ENCODE data around the gene SOHLH1.

DNA sequence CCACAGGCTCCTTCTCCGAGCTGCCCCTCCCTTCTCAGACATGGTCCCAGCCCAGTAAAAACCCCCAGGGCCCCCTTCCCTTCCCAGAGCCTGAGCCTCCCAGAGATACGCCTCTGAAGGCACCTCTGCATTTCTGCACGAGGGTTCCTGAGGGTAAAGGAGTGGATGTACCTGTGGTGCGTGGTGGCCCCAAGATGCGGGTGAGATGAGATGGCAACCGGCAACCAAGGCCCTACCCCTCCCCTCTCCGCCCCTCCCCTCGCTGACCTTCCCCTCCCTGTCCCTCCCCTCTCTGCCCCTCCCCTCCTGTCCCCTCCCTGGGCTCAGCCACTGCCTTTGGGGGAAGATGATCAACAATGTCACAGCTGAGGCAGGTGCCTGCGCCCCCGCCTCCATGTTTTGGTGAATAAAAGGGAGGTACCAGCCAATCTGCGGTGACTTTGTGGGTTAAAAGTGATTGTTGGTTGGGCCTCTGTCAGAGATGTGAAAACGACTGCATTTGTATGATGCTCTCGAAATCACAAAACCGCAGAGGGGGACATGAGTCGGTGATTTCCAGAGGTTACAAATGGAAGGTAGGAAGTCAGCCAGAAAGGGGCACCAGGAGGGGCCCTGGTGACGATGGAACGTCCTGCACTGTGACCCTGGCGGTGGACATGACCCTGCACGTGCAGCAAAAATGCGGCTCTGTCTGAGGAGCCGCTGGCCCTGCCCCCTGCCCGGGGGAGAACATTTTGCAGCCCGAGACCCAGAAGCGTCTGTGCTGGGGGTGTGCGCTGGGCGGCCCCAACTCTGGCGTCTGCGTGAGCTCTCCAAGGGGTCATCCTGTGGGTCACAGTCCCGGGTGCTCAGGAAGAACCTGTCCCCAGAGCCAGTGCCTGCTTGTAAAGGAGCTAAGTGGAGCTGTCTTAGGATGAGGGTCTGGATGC is 32.5 kb downstream of the SOHLH1 start:
- TF ChIP-seq, protein P1, sequence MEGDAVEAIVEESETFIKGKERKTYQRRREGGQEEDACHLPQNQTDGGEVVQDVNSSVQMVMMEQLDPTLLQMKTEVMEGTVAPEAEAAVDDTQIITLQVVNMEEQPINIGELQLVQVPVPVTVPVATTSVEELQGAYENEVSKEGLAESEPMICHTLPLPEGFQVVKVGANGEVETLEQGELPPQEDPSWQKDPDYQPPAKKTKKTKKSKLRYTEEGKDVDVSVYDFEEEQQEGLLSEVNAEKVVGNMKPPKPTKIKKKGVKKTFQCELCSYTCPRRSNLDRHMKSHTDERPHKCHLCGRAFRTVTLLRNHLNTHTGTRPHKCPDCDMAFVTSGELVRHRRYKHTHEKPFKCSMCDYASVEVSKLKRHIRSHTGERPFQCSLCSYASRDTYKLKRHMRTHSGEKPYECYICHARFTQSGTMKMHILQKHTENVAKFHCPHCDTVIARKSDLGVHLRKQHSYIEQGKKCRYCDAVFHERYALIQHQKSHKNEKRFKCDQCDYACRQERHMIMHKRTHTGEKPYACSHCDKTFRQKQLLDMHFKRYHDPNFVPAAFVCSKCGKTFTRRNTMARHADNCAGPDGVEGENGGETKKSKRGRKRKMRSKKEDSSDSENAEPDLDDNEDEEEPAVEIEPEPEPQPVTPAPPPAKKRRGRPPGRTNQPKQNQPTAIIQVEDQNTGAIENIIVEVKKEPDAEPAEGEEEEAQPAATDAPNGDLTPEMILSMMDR (conservative IDR thresholded peaks at IDR 0.05 in 1 of 2, IDR thresholded peaks at IDR 0.05 in 1 of 2; ENCODE audit: extremely low read depth in 1 of 2, insufficient read depth in 1 of 2, low read depth in 1 of 2, low read length in 2 of 2): no peak
- TF ChIP-seq EZH2 (IDR thresholded peaks at IDR 0.05; ENCODE audit: borderline replicate concordance, low read length): no peak

Measured in mammary epithelial cell (primary cell).